ENCODE results near the gene CNTNAP2. TPM values are rescaled to one million over a fixed set of nuclear protein-coding genes. Genes with fewer than 3 reads are reported as not detected.

The CNTNAP2 gene
- total RNA-seq, 4 donors from 2014 or later, result 0.42 to 0.71 TPM; not detected in 2

DNA sequence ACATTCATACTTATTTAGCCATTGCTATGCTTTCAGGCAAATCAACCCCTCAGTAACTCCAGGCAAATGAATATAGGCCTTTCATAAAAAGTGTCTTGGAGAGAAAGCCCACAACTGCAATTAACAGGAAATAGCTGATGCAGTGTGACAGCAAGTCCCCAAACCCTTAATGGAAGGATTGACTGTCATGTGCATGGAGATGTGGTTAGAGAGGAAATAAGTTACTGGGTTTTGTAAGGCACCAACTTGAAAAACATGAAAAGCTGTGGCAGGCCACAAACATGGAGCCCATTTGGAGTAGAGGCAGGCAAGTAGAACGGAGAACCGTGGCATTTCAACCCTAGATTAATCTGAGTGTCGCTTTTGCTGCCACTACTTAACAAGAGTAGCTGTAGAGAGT is 1924.6 kb downstream of the CNTNAP2 start:
- no peak for DNase-seq (ENCODE audit: low spot score in 2 of 2)
- WGBS, 2 donors, result 78 to 83% methylated on average over 3 of the region's 3 CpGs
- H3K4me3 ChIP-seq (ENCODE audit: low read depth, poor library complexity, severe bottlenecking), result no peak overlapping the region
- TF ChIP-seq POLR2A (IDR thresholded peaks at IDR 0.05), result no peak
- TF ChIP-seq, protein P1, sequence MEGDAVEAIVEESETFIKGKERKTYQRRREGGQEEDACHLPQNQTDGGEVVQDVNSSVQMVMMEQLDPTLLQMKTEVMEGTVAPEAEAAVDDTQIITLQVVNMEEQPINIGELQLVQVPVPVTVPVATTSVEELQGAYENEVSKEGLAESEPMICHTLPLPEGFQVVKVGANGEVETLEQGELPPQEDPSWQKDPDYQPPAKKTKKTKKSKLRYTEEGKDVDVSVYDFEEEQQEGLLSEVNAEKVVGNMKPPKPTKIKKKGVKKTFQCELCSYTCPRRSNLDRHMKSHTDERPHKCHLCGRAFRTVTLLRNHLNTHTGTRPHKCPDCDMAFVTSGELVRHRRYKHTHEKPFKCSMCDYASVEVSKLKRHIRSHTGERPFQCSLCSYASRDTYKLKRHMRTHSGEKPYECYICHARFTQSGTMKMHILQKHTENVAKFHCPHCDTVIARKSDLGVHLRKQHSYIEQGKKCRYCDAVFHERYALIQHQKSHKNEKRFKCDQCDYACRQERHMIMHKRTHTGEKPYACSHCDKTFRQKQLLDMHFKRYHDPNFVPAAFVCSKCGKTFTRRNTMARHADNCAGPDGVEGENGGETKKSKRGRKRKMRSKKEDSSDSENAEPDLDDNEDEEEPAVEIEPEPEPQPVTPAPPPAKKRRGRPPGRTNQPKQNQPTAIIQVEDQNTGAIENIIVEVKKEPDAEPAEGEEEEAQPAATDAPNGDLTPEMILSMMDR (IDR thresholded peaks at IDR 0.05), result no peak
- intact Hi-C loops (cut with DNase I; ENCODE audit: low total_unique reads), result no loop called here

DNA sequence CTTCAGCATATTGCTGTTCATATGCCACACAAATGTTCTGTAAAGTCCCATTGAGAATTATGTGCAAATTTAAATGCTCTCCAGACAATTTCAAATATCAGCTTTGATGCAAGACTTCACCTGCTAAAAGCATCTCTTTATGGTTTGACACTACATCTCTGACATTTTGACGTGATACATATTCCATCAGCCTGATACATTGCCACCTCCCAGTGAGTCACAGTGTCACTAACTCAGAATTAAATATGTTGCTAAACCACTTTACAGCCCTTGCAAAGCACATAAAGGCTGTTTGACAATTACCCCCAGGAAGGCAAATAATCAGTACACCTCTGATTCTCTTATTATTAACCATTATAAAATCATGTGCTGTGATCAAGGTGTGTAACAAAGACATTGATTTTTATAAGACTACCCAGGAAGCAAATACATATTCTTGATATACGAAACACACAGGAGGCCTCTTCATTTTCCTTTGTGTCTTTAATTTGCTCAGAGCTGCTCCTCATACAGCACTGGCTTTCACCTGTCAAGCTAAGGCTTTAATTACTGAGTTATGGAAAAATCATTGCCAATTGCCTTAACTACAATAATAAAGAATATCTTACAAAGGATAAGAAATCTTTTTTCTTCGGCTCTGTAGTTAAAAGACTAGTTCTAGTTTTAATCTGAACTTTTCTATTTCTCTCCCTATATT is 1926.5 kb downstream of the CNTNAP2 start:
- TF ChIP-seq, protein P1 (IDR thresholded peaks at IDR 0.05), result no peak
- TF ChIP-seq POLR2A (IDR thresholded peaks at IDR 0.05), result no peak
- H3K4me3 ChIP-seq (ENCODE audit: low read depth, poor library complexity, severe bottlenecking), result no peak overlapping the region
- DNase-seq (ENCODE audit: low spot score in 2 of 2), result no peak
- 75 to 80% methylated on average over 3 of the region's 3 CpGs for WGBS, 2 donors
- intact Hi-C loops (cut with DNase I; ENCODE audit: low total_unique reads), result no loop called here

DNA sequence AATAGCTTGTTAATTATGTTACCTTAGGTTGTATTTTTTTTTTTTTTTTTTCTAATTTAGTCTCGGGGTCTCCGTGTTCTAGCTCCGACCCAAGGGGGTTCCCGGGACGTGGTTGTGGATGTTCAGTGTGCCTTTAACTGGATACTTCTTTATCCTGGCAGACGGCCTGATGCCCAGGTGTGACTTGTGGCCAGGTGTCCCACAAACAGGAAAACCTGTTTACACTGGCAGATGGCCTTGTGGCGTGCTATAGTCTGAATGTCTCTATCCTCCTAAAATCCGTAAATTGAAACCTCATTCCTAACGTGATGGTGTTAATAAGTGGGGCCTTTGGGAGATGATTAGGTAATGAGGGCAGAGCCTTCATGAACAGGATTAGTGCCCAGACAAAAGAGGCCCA is 1927.6 kb downstream of the CNTNAP2 start:
- no peak for TF ChIP-seq POLR2A (IDR thresholded peaks at IDR 0.05)
- TF ChIP-seq, protein P1 (IDR thresholded peaks at IDR 0.05), result no peak
- 84 to 88% methylated on average over 9 of the region's 9 CpGs for WGBS, 2 donors
- intact Hi-C loops (cut with DNase I; ENCODE audit: low total_unique reads), result no loop called here

DNA sequence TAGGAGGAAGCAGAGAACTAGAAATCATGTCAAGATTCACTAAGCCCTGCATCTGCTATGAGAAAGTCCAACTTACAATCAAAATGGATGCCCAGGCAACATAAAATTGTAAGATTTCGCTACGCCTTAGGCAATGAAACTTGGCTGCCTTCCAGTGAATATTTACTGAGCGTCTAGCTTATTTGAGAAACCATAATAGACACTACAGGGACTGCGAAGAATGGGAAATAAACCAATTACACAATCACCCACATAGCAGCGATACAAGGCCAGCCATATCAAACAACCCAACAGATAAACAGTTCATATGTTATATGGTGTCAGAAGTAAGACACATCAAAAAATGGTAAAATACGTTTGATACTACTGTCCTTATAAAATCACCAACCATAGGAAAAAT is 1928.9 kb downstream of the CNTNAP2 start:
- 77 to 81% methylated on average over 6 of the region's 6 CpGs for WGBS, 2 donors
- intact Hi-C loops (cut with DNase I; ENCODE audit: low total_unique reads), result no loop called here
- TF ChIP-seq, protein P1 (IDR thresholded peaks at IDR 0.05), result no peak
- no peak for TF ChIP-seq POLR2A (IDR thresholded peaks at IDR 0.05)
- no peak overlapping the region for H3K4me3 ChIP-seq (ENCODE audit: low read depth, poor library complexity, severe bottlenecking)
- no peak for DNase-seq (ENCODE audit: low spot score in 2 of 2)

More for the DNA sequence above, 1927.6 kb downstream of the CNTNAP2 start:
- H3K4me3 ChIP-seq (ENCODE audit: low read depth, poor library complexity, severe bottlenecking), result no peak overlapping the region
- no peak for DNase-seq (ENCODE audit: low spot score in 2 of 2)

DNA sequence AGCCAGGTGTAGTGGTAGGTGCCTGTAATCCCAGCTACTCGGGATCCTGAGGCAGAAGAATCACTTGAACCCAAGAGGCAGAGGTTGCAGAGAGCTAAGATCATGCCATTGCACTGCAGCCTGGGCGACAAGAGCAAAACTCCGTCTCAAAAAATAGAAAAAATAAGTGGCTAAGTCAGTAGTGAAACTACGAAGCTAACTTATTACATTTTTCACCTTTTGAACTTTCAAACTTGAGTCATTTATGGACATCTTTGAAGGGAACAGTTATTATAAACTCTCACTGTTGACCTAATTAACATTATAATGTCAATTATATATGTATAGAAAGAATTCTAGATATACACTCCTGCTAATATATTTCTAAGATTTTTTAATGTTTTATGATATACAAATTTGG is 1932.5 kb downstream of the CNTNAP2 start:
- intact Hi-C loops (cut with DNase I; ENCODE audit: low total_unique reads), result no loop called here
- TF ChIP-seq, protein P1 (IDR thresholded peaks at IDR 0.05), result no peak
- no peak for DNase-seq (ENCODE audit: low spot score in 2 of 2)
- no peak overlapping the region for H3K4me3 ChIP-seq (ENCODE audit: low read depth, poor library complexity, severe bottlenecking)
- WGBS, 2 donors, result 78 to 88% methylated on average over 4 of the region's 4 CpGs

Data from lower leg skin (tissue), 4 donors.